Measurements from ENCODE around the gene HLA-DRB5. TPM values are rescaled to one million over a fixed set of nuclear protein-coding genes. Genes with fewer than 3 reads are reported as not detected.
"Not testable (repeated sequence)": the region's sequence is repeated elsewhere in the genome, so short reads cannot be mapped to it uniquely, and the experiment has no call there.

HLA-DRB5 gene
- total and polyA plus RNA-seq, 7 donors: 0.21 to 23.9 (median 6.5) TPM

DNA sequence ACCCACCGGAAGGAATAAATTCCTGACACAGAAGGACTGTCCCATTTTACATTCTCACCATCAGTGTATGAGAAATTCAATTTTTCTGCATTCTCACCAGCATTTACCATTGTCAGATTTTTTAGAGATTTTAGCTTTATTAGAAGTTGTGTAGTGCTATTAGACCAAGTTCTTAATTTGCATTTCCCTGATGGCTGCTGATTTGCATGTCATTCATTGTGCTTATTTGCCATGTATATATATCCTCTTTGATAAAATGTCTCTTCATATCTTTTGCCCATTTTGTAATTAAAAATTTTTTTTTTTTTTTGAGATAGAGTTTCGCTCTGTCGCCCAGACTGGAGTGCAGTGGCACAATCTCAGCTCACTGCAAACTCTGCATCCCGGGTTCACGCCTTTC lies 9.8 kb upstream of the HLA-DRB5 start:
- Histone ChIP-seq H3K4me3 (no peak overlapping the region), H3K4me1 (no peaks in the 10 kb centered on the region), H3K27me3 (ENCODE audit: insufficient read depth in 3 of 3, low read length in 2 of 3) (no peaks in the 10 kb centered on the region), H3K9me3 (no peaks in the 10 kb centered on the region), H3K27ac (no peak overlapping the region), H3K36me3 (ENCODE audit: insufficient read depth in 1 of 2, low read depth in 1 of 2) (no peaks in the 10 kb centered on the region)
- WGBS, 3 donors: 28 to 47% methylated on average over 3 of the region's 5 CpGs; no CpG with 5 or more reads in 1 of the 3 donors
- DNase-seq: no peak
- TF ChIP-seq, protein P1, sequence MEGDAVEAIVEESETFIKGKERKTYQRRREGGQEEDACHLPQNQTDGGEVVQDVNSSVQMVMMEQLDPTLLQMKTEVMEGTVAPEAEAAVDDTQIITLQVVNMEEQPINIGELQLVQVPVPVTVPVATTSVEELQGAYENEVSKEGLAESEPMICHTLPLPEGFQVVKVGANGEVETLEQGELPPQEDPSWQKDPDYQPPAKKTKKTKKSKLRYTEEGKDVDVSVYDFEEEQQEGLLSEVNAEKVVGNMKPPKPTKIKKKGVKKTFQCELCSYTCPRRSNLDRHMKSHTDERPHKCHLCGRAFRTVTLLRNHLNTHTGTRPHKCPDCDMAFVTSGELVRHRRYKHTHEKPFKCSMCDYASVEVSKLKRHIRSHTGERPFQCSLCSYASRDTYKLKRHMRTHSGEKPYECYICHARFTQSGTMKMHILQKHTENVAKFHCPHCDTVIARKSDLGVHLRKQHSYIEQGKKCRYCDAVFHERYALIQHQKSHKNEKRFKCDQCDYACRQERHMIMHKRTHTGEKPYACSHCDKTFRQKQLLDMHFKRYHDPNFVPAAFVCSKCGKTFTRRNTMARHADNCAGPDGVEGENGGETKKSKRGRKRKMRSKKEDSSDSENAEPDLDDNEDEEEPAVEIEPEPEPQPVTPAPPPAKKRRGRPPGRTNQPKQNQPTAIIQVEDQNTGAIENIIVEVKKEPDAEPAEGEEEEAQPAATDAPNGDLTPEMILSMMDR (IDR thresholded peaks at IDR 0.05): no peak
- no peak for ATAC-seq
- intact Hi-C loops (cut with DNase I): no loop called here

DNA sequence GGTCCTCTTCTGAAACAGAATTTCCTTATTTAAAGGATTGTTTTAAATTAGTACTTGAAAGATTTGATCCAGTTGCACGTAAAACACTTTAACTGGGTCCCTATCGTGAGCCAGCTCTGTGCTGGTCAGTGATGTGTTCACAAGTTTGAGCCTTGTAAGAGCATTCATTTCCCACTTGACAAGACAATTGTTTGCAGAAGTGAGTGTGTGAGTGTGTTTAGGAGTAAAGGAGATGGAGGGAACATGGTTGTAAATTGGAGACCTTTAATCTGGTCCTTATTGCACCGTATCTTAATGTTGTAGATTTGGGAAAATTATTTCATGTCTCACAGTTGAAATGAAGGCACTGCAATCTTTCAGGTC lies 325 bp upstream of the HLA-DRB5 start:
- DNase-seq; H3K27me3 ChIP-seq (ENCODE audit: insufficient read depth in 3 of 3, low read length in 2 of 3); H3K9me3 ChIP-seq; H3K36me3 ChIP-seq (ENCODE audit: insufficient read depth in 1 of 2, low read depth in 1 of 2); ATAC-seq; H3K27ac ChIP-seq; intact Hi-C loops (cut with DNase I); H3K4me1 ChIP-seq; H3K4me3 ChIP-seq: not testable (repeated sequence)
- WGBS, 3 donors: 0% methylated on average over 3 of the region's 3 CpGs

DNA sequence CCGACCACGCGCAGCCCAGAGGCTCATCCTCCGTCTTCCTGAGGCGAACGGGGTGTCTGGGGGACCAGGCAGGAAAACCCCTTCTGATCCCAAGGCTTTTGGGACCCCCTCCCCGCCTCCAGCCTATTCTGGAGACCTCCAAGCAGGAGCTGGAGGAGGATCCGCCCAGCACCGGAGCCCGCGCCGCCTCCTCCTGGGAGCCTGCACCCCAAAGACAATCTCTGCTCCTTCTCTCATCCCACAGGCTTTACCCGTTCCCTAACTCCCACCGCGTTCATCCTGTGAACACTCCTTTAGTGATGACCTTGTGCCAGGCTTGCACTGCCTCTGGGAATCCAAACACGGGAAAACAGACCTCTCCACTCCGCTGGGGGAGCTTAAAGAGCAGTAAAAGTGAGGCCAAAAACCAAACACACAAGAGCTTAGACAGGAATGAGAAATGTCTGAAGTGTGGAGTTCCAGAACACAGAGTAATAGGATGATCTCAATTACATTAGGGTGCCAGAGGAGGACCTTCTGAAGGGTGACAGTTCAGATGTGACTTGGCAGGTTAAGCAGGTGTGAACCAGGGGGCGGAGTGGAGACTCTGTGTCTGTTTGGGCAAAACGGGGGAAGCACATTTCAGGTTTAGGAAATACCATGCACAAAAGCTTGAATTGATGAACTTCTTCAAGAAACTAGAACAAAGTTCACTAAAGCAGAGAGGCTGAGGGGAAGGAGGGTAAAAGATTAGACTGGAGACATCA lies 7.6 kb downstream of the HLA-DRB5 start:
- no peak overlapping the region for H3K27ac ChIP-seq
- WGBS, 3 donors: no CpG with 5 or more reads among the region's 19 CpGs
- no peaks in the 10 kb centered on the region for H3K4me1 ChIP-seq
- no peaks in the 10 kb centered on the region for H3K27me3 ChIP-seq (ENCODE audit: insufficient read depth in 3 of 3, low read length in 2 of 3)
- no peak overlapping the region for H3K4me3 ChIP-seq
- intact Hi-C loops (cut with DNase I): loop anchor here in 1 of 2 donors (10.0 kb wide), 1 partner anchor 48 kb away; no protein-coding TSS in a partner anchor
- no peaks in the 10 kb centered on the region for H3K36me3 ChIP-seq (ENCODE audit: insufficient read depth in 1 of 2, low read depth in 1 of 2)
- TF ChIP-seq, protein P1 (IDR thresholded peaks at IDR 0.05): no peak
- no peak for DNase-seq
- no peak for ATAC-seq
- H3K9me3 ChIP-seq: no peaks in the 10 kb centered on the region

DNA sequence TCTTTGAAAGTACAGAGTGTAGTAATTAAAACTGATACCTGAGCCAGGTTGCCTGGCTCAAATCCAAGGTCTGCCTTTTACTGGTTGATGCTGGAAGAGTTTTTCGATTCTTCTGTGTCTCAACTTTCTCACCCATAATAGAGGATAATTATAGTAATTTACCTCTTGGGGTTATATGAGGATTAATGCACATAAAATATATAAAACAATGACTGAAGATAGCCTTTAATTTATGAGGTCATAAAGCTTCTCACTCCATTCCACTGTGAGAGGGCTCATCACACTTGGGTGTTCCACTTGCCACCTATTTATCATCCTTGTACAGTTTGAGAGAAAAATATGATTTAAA lies 10.2 kb downstream of the HLA-DRB5 start:
- no peak for ATAC-seq
- TF ChIP-seq, protein P1 (IDR thresholded peaks at IDR 0.05): no peak
- Histone ChIP-seq H3K27me3 (ENCODE audit: insufficient read depth in 3 of 3, low read length in 2 of 3) (no peaks in the 10 kb centered on the region), H3K9me3 (no peaks in the 10 kb centered on the region), H3K27ac (no peak overlapping the region), H3K36me3 (ENCODE audit: insufficient read depth in 1 of 2, low read depth in 1 of 2) (no peaks in the 10 kb centered on the region), H3K4me1 (no peaks in the 10 kb centered on the region), H3K4me3 (no peak overlapping the region)
- WGBS, 3 donors: no CpG with 5 or more reads among the region's 1 CpG
- DNase-seq: no peak
- intact Hi-C loops (cut with DNase I): loop anchor here in 1 of 2 donors (10.0 kb wide), 1 partner anchor 45 kb away; no protein-coding TSS in a partner anchor

DNA sequence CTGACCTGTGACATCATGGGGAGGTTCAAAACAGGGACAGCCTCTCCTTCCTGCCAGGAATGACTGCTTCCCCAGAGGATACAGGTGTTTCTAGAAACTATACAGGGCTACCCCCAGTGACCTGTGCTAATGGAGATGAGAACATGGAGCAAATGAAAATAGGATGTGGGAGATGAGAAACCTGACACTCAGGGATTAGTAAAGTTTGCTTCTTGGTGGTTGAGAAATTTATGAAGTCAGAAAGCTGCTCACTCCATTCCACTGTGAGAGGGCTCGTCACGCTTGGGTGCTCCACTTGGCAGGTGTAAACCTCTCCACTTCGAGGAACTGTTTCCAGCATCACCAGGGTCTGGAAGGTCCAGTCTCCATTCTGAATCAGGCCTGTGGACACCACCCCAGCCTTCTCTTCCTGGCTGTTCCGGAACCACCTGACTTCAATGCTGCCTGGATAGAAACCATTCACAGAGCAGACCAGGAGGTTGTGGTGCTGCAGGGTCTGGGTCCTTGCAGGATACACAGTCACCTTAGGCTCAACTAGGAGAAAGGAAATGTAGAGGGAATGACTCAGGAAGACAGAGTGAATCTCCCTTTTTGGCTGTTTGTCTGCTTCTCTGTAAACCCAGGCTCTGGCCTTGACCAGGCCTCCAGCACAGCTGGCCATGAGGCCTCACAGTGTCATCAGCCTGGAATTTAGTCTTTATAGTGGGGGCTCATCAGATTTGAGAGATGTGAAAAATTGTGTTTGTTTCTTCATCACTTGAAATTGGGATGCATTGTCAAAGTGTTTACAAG lies 10.8 kb downstream of the HLA-DRB5 start:
- ATAC-seq: no peak
- TF ChIP-seq, protein P1 (IDR thresholded peaks at IDR 0.05): no peak
- Histone ChIP-seq H3K36me3 (ENCODE audit: insufficient read depth in 1 of 2, low read depth in 1 of 2) (no peaks in the 10 kb centered on the region), H3K27me3 (ENCODE audit: insufficient read depth in 3 of 3, low read length in 2 of 3) (no peaks in the 10 kb centered on the region), H3K27ac (no peak overlapping the region), H3K4me3 (no peak overlapping the region), H3K9me3 (no peaks in the 10 kb centered on the region), H3K4me1 (no peaks in the 10 kb centered on the region)
- WGBS, 3 donors: 65 to 91% (median 66%) methylated on average over 1 to 4 of the region's 4 CpGs
- intact Hi-C loops (cut with DNase I): no loop called here
- DNase-seq: no peak
